ENCODE results near the gene LSM12. TPM values are rescaled to one million over a fixed set of nuclear protein-coding genes. Genes with fewer than 3 reads are reported as not detected.
A peak's percentile ranks its signal among the peaks of the same experiment; 100 is the strongest.

The LSM12 gene
- total and polyA plus RNA-seq, 2 of the 8 experiments (the other 6 are each of a cell fraction or from before 2014, with no cell fraction given), result 69.8 to 142 TPM

DNA sequence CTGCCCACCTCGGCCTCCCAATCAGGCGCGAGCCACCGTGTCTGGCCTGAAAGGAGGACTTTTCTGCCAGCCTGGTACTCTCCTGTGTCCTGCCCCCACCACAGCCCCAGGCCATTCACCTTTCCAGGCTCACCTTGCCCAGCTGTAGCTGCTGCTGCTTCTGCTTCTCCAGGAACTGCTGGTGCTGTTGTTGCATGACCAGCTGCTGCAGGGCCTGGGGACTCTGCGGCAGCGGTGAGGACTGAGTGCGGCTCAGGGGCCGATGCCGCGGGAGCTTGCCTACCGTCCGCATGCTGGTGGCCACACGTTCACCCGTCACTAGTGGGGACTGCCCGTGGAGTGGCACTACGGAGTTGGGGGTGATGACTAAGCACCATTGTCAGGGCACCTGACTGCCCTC is 21.8 kb upstream of the LSM12 start:
- no peaks in the 10 kb centered on the region for H3K79me2 ChIP-seq (ENCODE audit: control insufficient read depth in 1 of 2, insufficient read depth in 2 of 2, low read length in 2 of 2)
- 0 out of 2 replicates have a peak overlapping the region, but pooled peaks have one; percentile 48 for H2BK20ac ChIP-seq (ENCODE audit: low read length)
- H2AK5ac ChIP-seq (ENCODE audit: low read depth, low read length), result no peak overlapping the region; the same call in 1 of the 2 replicates
- H2AFZ ChIP-seq (ENCODE audit: low read length), result no peak overlapping the region
- H3K9me3 ChIP-seq (ENCODE audit: insufficient read depth in 2 of 2, low read depth in 1 of 2, low read length in 1 of 2), result no peaks in the 10 kb centered on the region
- H3K4me1 ChIP-seq (replicated peaks in 1 of 4; ENCODE audit: control insufficient read depth in 3 of 4, insufficient read depth in 4 of 4, low read length in 3 of 4), result peaks cover 3 to 20% (median 12%) of the 10 kb centered on the region in 4 experiments
- H3K4me3 ChIP-seq (ENCODE audit: extremely low read depth in 1 of 4, insufficient read depth in 2 of 4, low read depth in 3 of 4, low read length in 4 of 4), result no peak overlapping the region
- peaks cover 0 to 2% of the 10 kb centered on the region in 2 experiments for H4K20me1 ChIP-seq (replicated peaks in 1 of 2; ENCODE audit: control insufficient read depth in 1 of 2, insufficient read depth in 2 of 2, low read length in 2 of 2)
- no peak overlapping the region for H3K27ac ChIP-seq (ENCODE audit: low read depth, low read length)
- peak overlapping the region; percentile 88 for H4K91ac ChIP-seq (replicated peaks; ENCODE audit: insufficient read length, low read length)
- peak overlapping the region; percentile 96; the same call in 1 of the 2 replicates for H2BK5ac ChIP-seq (ENCODE audit: low read depth, low read length)
- DNase-seq (ENCODE audit: low read depth in 1 of 2, low spot score in 2 of 2) (no peak), FAIRE-seq (no peak)
- 0 out of 2 replicates have a peak overlapping the region, but pooled peaks have one; percentile 60 for H4K8ac ChIP-seq (ENCODE audit: extremely low read depth, insufficient read depth, low read length)
- H2BK15ac ChIP-seq (ENCODE audit: low read length), result peak overlapping the region; percentile 81; the same call in 1 of the 2 replicates
- H2BK12ac ChIP-seq (ENCODE audit: low read depth, low read length), result peak overlapping the region; percentile 4; the same call in 1 of the 2 replicates
- H3K23me2 ChIP-seq (ENCODE audit: low read depth, low read length), result peaks cover 4% of the 10 kb centered on the region; the same call in 1 of the 2 replicates
- H3K36me3 ChIP-seq (ENCODE audit: control insufficient read depth in 2 of 4, insufficient read depth in 4 of 4, low read length in 3 of 4), result peaks cover 4 to 17% (median 12%) of the 10 kb centered on the region in 4 experiments; a peak in 6 of 8 replicates
- H3K56ac ChIP-seq (replicated peaks; ENCODE audit: insufficient read length, low read depth, low read length), result no peak overlapping the region
- ChIA-PET CTCF (ENCODE audit: partially characterized antibody) (interaction anchor here (0.6 to 34.4 kb wide), 7 partner anchors 8 to 422 kb away, joined by 3 to 638 read pairs (median 28); partner anchors contain the start of genes G6PC3 and HDAC5), POLR2A (ENCODE audit: partially characterized antibody) (interaction anchor here (1.2 to 3.6 kb wide), 8 partner anchors 10 to 90 kb away, joined by 3 to 14 read pairs (median 5); partner anchors contain the start of genes G6PC3, LSM12 and TMEM101)
- WGBS, 2 experiments (ENCODE audit: extremely low coverage in 1 of 2, insufficient coverage in 1 of 2, insufficient read length in 1 of 2, insufficient replicate concordance in 2 of 2, low coverage in 1 of 2, low lambda C conversion rate in 2 of 2, missing lambda C conversion rate in 1 of 2), result 93% methylated on average over 16 of the region's 16 CpGs; no CpG with 5 or more reads in 1 of the 2 experiments
- peaks cover 5% of the 10 kb centered on the region; the same call in 1 of the 2 replicates for H3K79me1 ChIP-seq (ENCODE audit: low read depth, low read length)
- H3K4me2 ChIP-seq (ENCODE audit: insufficient read depth in 1 of 2, low read depth in 2 of 2, low read length in 2 of 2), result no peak overlapping the region
- H4K5ac ChIP-seq (ENCODE audit: insufficient read length, low read depth, low read length), result no peak overlapping the region
- no peak overlapping the region for H3K9ac ChIP-seq (replicated peaks in 1 of 4; ENCODE audit: extremely low read depth in 1 of 4, low read depth in 3 of 4, low read length in 3 of 4)
- H3K27me3 ChIP-seq (replicated peaks in 1 of 4; ENCODE audit: control insufficient read depth in 3 of 4, extremely low read depth in 1 of 4, insufficient read depth in 3 of 4, low read length in 3 of 4), result no peaks in the 10 kb centered on the region
- H2BK120ac ChIP-seq (replicated peaks; ENCODE audit: low read depth, low read length), result no peak overlapping the region
- no peak overlapping the region for H3K18ac ChIP-seq (ENCODE audit: extremely low read depth, low read length)
- H3K14ac ChIP-seq (ENCODE audit: insufficient read length), result no peak overlapping the region
- no peak overlapping the region for H3K23ac ChIP-seq (ENCODE audit: insufficient read length)
- H3K4ac ChIP-seq (replicated peaks; ENCODE audit: insufficient read length, low read depth, low read length), result peak overlapping the region; percentile 92
- TF ChIP-seq ZNF274 (IDR thresholded peaks at IDR 0.05; ENCODE audit: borderline replicate concordance, extremely low read depth, low read length) (no peak), NRF1 (IDR thresholded peaks at IDR 0.05; ENCODE audit: low read depth, low read length) (no peak), CHD2 (IDR thresholded peaks at IDR 0.05; ENCODE audit: low read length) (no peak), SP4 (IDR thresholded peaks at IDR 0.05; ENCODE audit: low read length) (no peak), BACH1 (IDR thresholded peaks at IDR 0.05; ENCODE audit: low read length) (no peak), SP1 (IDR thresholded peaks at IDR 0.05; ENCODE audit: low read depth, low read length) (no peak), SIX5 (IDR thresholded peaks at IDR 0.05; ENCODE audit: low read depth, low read length) (no peak), EZH2 (IDR thresholded peaks at IDR 0.05; ENCODE audit: low read depth, low read length, severe bottlenecking) (no peak), SP2 (IDR thresholded peaks at IDR 0.05; ENCODE audit: low read length) (no peak)
- TF ChIP-seq, protein P1, sequence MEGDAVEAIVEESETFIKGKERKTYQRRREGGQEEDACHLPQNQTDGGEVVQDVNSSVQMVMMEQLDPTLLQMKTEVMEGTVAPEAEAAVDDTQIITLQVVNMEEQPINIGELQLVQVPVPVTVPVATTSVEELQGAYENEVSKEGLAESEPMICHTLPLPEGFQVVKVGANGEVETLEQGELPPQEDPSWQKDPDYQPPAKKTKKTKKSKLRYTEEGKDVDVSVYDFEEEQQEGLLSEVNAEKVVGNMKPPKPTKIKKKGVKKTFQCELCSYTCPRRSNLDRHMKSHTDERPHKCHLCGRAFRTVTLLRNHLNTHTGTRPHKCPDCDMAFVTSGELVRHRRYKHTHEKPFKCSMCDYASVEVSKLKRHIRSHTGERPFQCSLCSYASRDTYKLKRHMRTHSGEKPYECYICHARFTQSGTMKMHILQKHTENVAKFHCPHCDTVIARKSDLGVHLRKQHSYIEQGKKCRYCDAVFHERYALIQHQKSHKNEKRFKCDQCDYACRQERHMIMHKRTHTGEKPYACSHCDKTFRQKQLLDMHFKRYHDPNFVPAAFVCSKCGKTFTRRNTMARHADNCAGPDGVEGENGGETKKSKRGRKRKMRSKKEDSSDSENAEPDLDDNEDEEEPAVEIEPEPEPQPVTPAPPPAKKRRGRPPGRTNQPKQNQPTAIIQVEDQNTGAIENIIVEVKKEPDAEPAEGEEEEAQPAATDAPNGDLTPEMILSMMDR (IDR thresholded peaks at IDR 0.05; ENCODE audit: control extremely low read depth in 1 of 3, insufficient read depth in 1 of 3, low read depth in 1 of 3, low read length in 3 of 3), result no peak
- TF ChIP-seq, protein P2, sequence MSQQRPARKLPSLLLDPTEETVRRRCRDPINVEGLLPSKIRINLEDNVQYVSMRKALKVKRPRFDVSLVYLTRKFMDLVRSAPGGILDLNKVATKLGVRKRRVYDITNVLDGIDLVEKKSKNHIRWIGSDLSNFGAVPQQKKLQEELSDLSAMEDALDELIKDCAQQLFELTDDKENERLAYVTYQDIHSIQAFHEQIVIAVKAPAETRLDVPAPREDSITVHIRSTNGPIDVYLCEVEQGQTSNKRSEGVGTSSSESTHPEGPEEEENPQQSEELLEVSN (IDR thresholded peaks at IDR 0.05), result no peak

Measured in H1 (cell line).